Esophagus muscularis mucosa (tissue), 4 donors: ENCODE results near the gene CLEC16A. TPM values are rescaled to one million over a fixed set of nuclear protein-coding genes. Genes with fewer than 3 reads are reported as not detected.

Experiments
- DNase-seq: peaks from one replicate; pipeline ENCODE4 v3.0.0-alpha.2; 2017; ENCODE audit errors: extremely low spot score
- H3K27ac ChIP-seq, 4 donors: fragments of 200-600 bp; sonication (generic); replicated peaks in 1 of 4; 1 replicate in 3 of 4; 2 replicates in 1 of 4; pipeline ENCODE4 v1.5.1; 2016 to 2019; ENCODE audit warnings: mild to moderate bottlenecking in 1 of 4
- H3K27me3 ChIP-seq, 4 donors: fragments of 200-600 bp; sonication (generic); one replicate each; pipeline versions ENCODE4 v1.5.1 to v1.6.0; 2016 to 2019
- H3K36me3 ChIP-seq, 4 donors: fragments of 200-600 bp; sonication (generic); one replicate each; pipeline ENCODE4 v1.5.1; 2016 to 2019
- H3K4me1 ChIP-seq, 4 donors: fragments of 200-600 bp; sonication (generic); one replicate each; pipeline ENCODE4 v1.5.1; 2016 to 2019
- H3K4me3 ChIP-seq, 4 donors: fragments of 200-600 bp; sonication (generic); 1 replicate in 2 of 4; 2 replicates in 2 of 4; pipeline ENCODE4 v1.5.1; 2016 to 2019; ENCODE audit warnings: mild to moderate bottlenecking in 4 of 4, moderate library complexity in 1 of 4
- H3K9me3 ChIP-seq, 4 donors: fragments of 200-600 bp; sonication (generic); 1 replicate in 3 of 4; 2 replicates in 1 of 4; pipeline ENCODE4 v1.5.1; 2016 to 2019
- EP300 ChIP-seq: sonication (generic); formaldehyde crosslinking; IDR thresholded peaks from one replicate; pipeline ENCODE4 v1.6.1; 2017; ENCODE audit warnings: antibody characterized with exemption
- POLR2A ChIP-seq: fragments of 450-650 bp; IDR thresholded peaks from one replicate; pipeline ENCODE4 v1.6.1; 2017; ENCODE audit warnings: antibody characterized with exemption, moderate library complexity, mild to moderate bottlenecking, low read depth
- POLR2AphosphoS5 ChIP-seq, 2 donors: sonication (generic); formaldehyde crosslinking; IDR thresholded peaks; one replicate each; pipeline ENCODE4 v1.6.1; 2017; ENCODE audit warnings: antibody characterized with exemption in 2 of 2
- WGBS: methylation state at CpG from one replicate; pipeline ENCODE4 v1.1.5; 2018; 5-methylcytosine and 5-hydroxymethylcytosine counted together
- intact Hi-C: fragments of 100-400 bp; cut with DNase I; formaldehyde crosslinking; loops from one replicate; pipeline ENCODE4 v1.15.1; 2023
- total RNA-seq, 4 donors: library from RNA; depleted of rRNA; stranded (reverse); fragments of >200 nt; gene quantifications; one replicate each; pipeline versions ENCODE4 v1.1.0 to v1.2.1, GENCODE V29; 2016
- TF ChIP-seq, protein P1 (sequence below), 3 experiments: fragments of 200-600 bp in 2 of 3; fragments of 450-650 bp in 1 of 3; sonication (generic) in 2 of 3; IDR thresholded peaks; one replicate each; pipeline ENCODE4 v1.5.1; 2017 to 2019; ENCODE audit warnings: antibody characterized with exemption in 3 of 3, mild to moderate bottlenecking in 2 of 3, moderate library complexity in 1 of 3

CLEC16A gene
- total RNA-seq, 4 donors from 2014 or later = 22.3 to 34.7 (median 29.2) TPM

DNA sequence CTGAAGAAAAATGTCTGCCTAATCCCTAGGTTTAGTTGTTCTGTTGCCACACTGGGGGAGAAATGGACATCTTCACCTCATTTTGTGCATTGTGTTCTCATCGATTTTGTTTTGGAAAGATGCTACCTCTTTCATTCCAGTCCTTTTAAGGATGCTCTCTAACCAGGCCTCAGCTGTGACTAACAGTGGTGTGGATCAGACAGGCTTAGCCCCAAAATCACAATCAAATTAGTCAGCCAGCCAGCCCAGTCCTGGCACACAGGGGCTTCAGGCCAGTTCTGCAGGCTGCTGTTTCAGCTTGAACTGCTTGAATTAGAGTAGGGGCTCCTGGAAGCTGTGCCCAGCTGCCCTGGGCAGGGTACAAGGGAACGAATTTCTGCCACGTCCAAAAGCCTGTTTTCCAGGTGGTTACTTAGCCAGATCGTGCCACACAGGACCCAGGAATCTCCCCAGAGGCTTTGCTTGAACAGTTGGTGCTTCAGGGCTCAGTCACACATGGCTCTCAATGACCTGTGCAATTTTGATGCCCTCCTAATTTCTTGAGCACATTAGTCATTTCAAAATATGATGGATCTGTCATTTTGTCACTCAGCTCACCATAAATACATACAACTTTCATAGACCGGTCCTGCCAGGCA, 60.7 kb downstream of the CLEC16A start:
- TF ChIP-seq EP300 (no peak), POLR2AphosphoS5 (IDR thresholded peaks at IDR 0.05) (peak in 1 of 2 donors; percentile 48)
- no peaks in the 10 kb centered on the region for H3K27me3 ChIP-seq
- intact Hi-C loops = no loop called here
- WGBS = 73% methylated on average over 5 of the region's 5 CpGs
- peak overlapping the region; percentile 42 to 76 (median 56) for H3K27ac ChIP-seq
- DNase-seq = no peak
- peaks cover 0 to 29% (median 20%) of the 10 kb centered on the region in 4 donors for H3K36me3 ChIP-seq
- H3K9me3 ChIP-seq = no peaks in the 10 kb centered on the region
- no peak overlapping the region for H3K4me3 ChIP-seq
- peaks cover 0 to 22% (median 21%) of the 10 kb centered on the region in 4 donors for H3K4me1 ChIP-seq

DNA sequence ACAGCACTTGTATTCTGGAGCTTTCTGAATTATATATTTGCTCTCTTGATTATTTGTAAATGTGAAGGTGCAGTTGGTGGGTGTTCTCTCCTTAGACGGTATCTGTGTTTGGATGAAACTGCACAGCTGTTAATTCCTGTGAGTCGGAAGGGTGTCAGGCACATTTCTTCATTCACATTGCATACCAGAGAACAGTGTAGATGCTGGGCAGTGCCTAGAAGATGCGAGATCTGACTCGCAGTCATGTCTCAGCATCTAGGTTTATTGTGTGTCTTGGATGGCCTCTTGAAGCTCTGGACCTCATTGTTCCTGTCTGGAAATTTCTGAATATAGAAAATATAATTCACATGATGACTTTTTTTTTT, 61.2 kb downstream of the CLEC16A start:
- DNase-seq = no peak
- TF ChIP-seq EP300 (no peak), POLR2AphosphoS5 (IDR thresholded peaks at IDR 0.05) (no peak), POLR2A (no peak)
- TF ChIP-seq, protein P1, sequence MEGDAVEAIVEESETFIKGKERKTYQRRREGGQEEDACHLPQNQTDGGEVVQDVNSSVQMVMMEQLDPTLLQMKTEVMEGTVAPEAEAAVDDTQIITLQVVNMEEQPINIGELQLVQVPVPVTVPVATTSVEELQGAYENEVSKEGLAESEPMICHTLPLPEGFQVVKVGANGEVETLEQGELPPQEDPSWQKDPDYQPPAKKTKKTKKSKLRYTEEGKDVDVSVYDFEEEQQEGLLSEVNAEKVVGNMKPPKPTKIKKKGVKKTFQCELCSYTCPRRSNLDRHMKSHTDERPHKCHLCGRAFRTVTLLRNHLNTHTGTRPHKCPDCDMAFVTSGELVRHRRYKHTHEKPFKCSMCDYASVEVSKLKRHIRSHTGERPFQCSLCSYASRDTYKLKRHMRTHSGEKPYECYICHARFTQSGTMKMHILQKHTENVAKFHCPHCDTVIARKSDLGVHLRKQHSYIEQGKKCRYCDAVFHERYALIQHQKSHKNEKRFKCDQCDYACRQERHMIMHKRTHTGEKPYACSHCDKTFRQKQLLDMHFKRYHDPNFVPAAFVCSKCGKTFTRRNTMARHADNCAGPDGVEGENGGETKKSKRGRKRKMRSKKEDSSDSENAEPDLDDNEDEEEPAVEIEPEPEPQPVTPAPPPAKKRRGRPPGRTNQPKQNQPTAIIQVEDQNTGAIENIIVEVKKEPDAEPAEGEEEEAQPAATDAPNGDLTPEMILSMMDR (IDR thresholded peaks at IDR 0.05) = no peak
- intact Hi-C loops = no loop called here
- Histone ChIP-seq H3K36me3 (peaks cover 0 to 29% (median 21%) of the 10 kb centered on the region in 4 donors), H3K4me3 (no peak overlapping the region), H3K27me3 (no peaks in the 10 kb centered on the region), H3K4me1 (peaks cover 0 to 22% (median 21%) of the 10 kb centered on the region in 4 donors), H3K27ac (peak overlapping the region; percentile 42 to 76 (median 56)), H3K9me3 (no peaks in the 10 kb centered on the region)
- WGBS = 63% methylated on average over 4 of the region's 4 CpGs

DNA sequence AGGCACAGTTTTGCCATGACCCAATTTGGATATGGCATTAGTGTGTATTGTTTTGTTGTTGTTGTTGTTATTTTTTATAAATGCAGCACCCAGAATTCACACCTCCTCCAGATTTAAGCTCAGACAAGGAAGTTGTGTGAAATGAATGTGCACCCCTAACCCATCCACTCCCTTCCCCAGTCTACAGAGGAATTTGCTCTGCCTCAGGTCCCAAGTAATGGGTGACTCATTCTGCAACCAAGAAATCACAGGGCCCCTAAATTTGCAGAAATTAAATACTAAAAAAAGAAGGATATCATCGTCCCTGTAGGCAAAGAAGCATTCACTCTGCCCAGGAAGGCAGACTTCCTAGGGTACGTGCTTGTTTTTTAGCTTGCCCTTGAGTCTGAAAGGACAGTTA, 62.3 kb downstream of the CLEC16A start:
- intact Hi-C loops = no loop called here
- peaks cover 0 to 29% (median 21%) of the 10 kb centered on the region in 4 donors for H3K36me3 ChIP-seq

DNA sequence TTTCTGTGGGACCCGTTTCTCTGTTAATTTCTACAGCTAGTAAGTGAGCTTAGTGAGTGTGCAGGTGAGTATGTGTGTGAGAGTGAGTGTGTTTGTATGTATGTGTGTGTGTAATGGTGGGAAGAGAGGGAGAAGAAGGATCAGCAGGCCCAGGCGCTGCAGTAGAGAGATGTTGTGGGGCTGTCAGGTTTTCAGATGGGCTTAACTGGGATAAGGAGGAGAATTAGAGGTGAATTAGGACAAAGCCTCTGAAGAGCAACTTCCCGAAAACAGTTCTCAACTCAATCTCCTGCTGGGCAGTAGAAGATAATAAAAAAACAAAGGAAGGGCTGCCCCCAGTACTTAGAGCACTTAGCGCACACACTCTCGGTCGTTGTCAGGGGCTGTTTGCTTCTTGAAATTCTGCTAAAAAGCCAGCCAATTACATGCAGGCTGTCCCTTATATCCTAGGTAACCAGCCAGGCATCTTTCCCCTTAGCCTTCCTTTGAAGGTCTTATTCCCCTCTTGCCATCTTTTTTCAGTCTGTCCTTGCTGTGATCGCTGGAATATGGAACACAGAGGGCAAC, 63.4 kb downstream of the CLEC16A start:
- Histone ChIP-seq H3K36me3 (peaks cover 0 to 26% (median 18%) of the 10 kb centered on the region in 4 donors), H3K9me3 (no peaks in the 10 kb centered on the region), H3K27ac (no peak overlapping the region), H3K4me3 (no peak overlapping the region), H3K27me3 (no peaks in the 10 kb centered on the region), H3K4me1 (peaks cover 5 to 22% (median 21%) of the 10 kb centered on the region in 4 donors)
- DNase-seq = no peak
- intact Hi-C loops = no loop called here
- TF ChIP-seq EP300 (no peak), POLR2AphosphoS5 (IDR thresholded peaks at IDR 0.05) (no peak), POLR2A (no peak)
- TF ChIP-seq, protein P1 (IDR thresholded peaks at IDR 0.05) = no peak
- 95% methylated on average over 7 of the region's 7 CpGs for WGBS

More for the DNA sequence above, 62.3 kb downstream of the CLEC16A start:
- Histone ChIP-seq H3K9me3 (no peaks in the 10 kb centered on the region), H3K27me3 (no peaks in the 10 kb centered on the region), H3K4me3 (no peak overlapping the region), H3K27ac (no peak overlapping the region), H3K4me1 (peaks cover 5 to 22% (median 21%) of the 10 kb centered on the region in 4 donors)
- DNase-seq = no peak
- 68% methylated on average over 2 of the region's 2 CpGs for WGBS
- TF ChIP-seq POLR2A (no peak), POLR2AphosphoS5 (IDR thresholded peaks at IDR 0.05) (no peak), EP300 (no peak)
- TF ChIP-seq, protein P1 (IDR thresholded peaks at IDR 0.05) = no peak

DNA sequence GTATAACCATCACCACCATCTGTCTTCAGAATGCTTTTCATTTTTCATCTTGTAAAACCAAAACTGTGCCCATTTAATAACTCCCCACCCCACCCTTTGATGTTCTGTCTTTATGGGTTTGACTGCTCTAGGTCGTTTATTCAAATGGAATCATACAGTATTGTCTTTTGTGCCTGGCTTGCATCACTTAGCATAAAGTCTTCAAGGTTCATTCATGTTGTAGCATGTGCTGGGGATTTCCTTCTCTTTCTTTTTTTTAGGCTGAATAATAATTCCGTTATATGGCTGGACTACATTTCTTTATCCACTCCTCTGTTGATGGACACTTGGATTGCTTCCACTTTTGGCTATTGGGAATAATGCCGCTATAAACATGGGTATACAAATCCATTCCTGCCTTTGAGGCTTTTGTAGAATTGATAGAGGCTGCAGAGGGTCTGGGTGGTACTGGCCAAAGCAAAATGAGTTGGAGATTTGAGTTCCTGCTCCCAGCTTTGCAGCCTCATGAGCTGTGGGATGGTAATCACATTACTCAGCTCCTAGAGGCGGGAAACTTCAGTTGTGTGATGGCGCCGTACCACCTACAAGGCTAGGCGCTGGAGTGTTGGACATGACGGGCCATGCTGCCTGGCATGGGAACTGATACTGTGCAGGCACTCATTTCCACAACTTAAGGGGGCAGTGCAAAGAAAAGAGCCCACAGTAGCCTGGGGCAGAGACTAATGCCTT, 64.8 kb downstream of the CLEC16A start:
- Histone ChIP-seq H3K27ac (no peak overlapping the region), H3K4me1 (peaks cover 5 to 19% (median 18%) of the 10 kb centered on the region in 4 donors), H3K36me3 (peaks cover 0 to 19% (median 12%) of the 10 kb centered on the region in 4 donors), H3K9me3 (no peaks in the 10 kb centered on the region), H3K27me3 (no peaks in the 10 kb centered on the region), H3K4me3 (no peak overlapping the region)
- TF ChIP-seq POLR2A (no peak), POLR2AphosphoS5 (IDR thresholded peaks at IDR 0.05) (no peak), EP300 (no peak)
- DNase-seq = no peak
- intact Hi-C loops = no loop called here
- 90% methylated on average over 8 of the region's 8 CpGs for WGBS
